Measurements from ENCODE around the gene GPR52. TPM values are rescaled to one million over a fixed set of nuclear protein-coding genes. Genes with fewer than 3 reads are reported as not detected.
"Not testable (repeated sequence)": the region's sequence is repeated elsewhere in the genome, so short reads cannot be mapped to it uniquely, and the experiment has no call there.

Gene GPR52, protein sequence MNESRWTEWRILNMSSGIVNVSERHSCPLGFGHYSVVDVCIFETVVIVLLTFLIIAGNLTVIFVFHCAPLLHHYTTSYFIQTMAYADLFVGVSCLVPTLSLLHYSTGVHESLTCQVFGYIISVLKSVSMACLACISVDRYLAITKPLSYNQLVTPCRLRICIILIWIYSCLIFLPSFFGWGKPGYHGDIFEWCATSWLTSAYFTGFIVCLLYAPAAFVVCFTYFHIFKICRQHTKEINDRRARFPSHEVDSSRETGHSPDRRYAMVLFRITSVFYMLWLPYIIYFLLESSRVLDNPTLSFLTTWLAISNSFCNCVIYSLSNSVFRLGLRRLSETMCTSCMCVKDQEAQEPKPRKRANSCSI
- polyA plus RNA-seq = not detected

- peak within 1 kb of the TSS in 1 of 6 donors; percentile 65 for H3K27ac Mint-ChIP-seq
Observed at GRCh38 chr1:174447866-174448530, at the start of gene GPR52. GPR52 (plus strand) TSS chr1:174447964; CDS start chr1:174448112, 148 bp downstream.

GRCh38 chr1:174398246-174398645, 49.5 kb upstream of the GPR52 start:
- peaks cover 13 to 31% of the 10 kb centered on the region in 2 donors for H3K4me1 Mint-ChIP-seq
- no peak overlapping the region for H3K27ac Mint-ChIP-seq
- H3K27me3 Mint-ChIP-seq (ENCODE audit: low read depth in 3 of 3) = peaks cover 0 to 2% (median 0%) of the 10 kb centered on the region in 3 donors
- no peak overlapping the region for H3K4me3 Mint-ChIP-seq
- no peak for DNase-seq
- peaks cover 21 to 28% (median 22%) of the 10 kb centered on the region in 3 donors for H3K36me3 Mint-ChIP-seq
- H3K9me3 Mint-ChIP-seq = no peaks in the 10 kb centered on the region

More at GRCh38 chr1:174447866-174448530, at the start of gene GPR52:
- no peaks in the 10 kb centered on the region for H3K27me3 Mint-ChIP-seq (ENCODE audit: low read depth in 3 of 3)
- H3K36me3 Mint-ChIP-seq = no peaks in the 10 kb centered on the region
- H3K4me1 Mint-ChIP-seq = peaks cover 5 to 24% of the 10 kb centered on the region in 2 donors
- no peaks in the 10 kb centered on the region for H3K9me3 Mint-ChIP-seq
- no peak for DNase-seq
- H3K4me3 Mint-ChIP-seq = no peak within 1 kb of the TSS

- no peak overlapping the region for H3K4me3 Mint-ChIP-seq
- H3K27me3 Mint-ChIP-seq (ENCODE audit: low read depth in 3 of 3) = peaks cover 0 to 2% (median 0%) of the 10 kb centered on the region in 3 donors
- H3K4me1 Mint-ChIP-seq = peaks cover 13 to 31% of the 10 kb centered on the region in 2 donors
- H3K36me3 Mint-ChIP-seq = peaks cover 15 to 23% (median 18%) of the 10 kb centered on the region in 3 donors
- H3K9me3 Mint-ChIP-seq = no peaks in the 10 kb centered on the region
- DNase-seq = no peak
- H3K27ac Mint-ChIP-seq = peak overlapping the region in 1 of 6 donors; percentile 45
Observed at GRCh38 chr1:174399211-174399610, 48.6 kb upstream of the GPR52 start.

- Mint-ChIP-seq H3K27ac (no peak overlapping the region), H3K36me3 (peaks cover 11 to 23% (median 18%) of the 10 kb centered on the region in 3 donors), H3K27me3 (ENCODE audit: low read depth in 3 of 3) (peaks cover 0 to 2% (median 0%) of the 10 kb centered on the region in 3 donors), H3K9me3 (no peaks in the 10 kb centered on the region), H3K4me1 (peaks cover 13 to 37% of the 10 kb centered on the region in 2 donors), H3K4me3 (no peak overlapping the region)
- no peak for DNase-seq
Observed at GRCh38 chr1:174401075-174401474, 46.7 kb upstream of the GPR52 start.

GRCh38 chr1:174405219-174405618, 42.5 kb upstream of the GPR52 start:
- Mint-ChIP-seq H3K36me3 (peaks cover 5 to 14% (median 7%) of the 10 kb centered on the region in 3 donors), H3K27ac (no peak overlapping the region), H3K4me1 (peaks cover 4 to 37% of the 10 kb centered on the region in 2 donors), H3K4me3 (no peak overlapping the region), H3K27me3 (ENCODE audit: low read depth in 3 of 3) (peaks cover 0 to 2% (median 0%) of the 10 kb centered on the region in 3 donors), H3K9me3 (peaks cover 0 to 2% (median 0%) of the 10 kb centered on the region in 6 donors)
- no peak for DNase-seq

- Mint-ChIP-seq H3K9me3 (peaks cover 0 to 2% (median 0%) of the 10 kb centered on the region in 6 donors), H3K36me3 (peaks cover 0 to 6% (median 0%) of the 10 kb centered on the region in 3 donors), H3K4me3 (no peak overlapping the region), H3K27me3 (ENCODE audit: low read depth in 3 of 3) (no peaks in the 10 kb centered on the region), H3K4me1 (peaks cover 7 to 39% of the 10 kb centered on the region in 2 donors), H3K27ac (no peak overlapping the region)
- no peak for DNase-seq
Observed at GRCh38 chr1:174406421-174406820, 41.3 kb upstream of the GPR52 start.

GRCh38 chr1:174407665-174408064, 40.1 kb upstream of the GPR52 start:
- Mint-ChIP-seq H3K4me3 (no peak overlapping the region), H3K27me3 (ENCODE audit: low read depth in 3 of 3) (no peaks in the 10 kb centered on the region), H3K4me1 (peaks cover 15 to 51% of the 10 kb centered on the region in 2 donors), H3K9me3 (peaks cover 0 to 2% (median 0%) of the 10 kb centered on the region in 6 donors), H3K27ac (no peak overlapping the region), H3K36me3 (peaks cover 0 to 4% (median 0%) of the 10 kb centered on the region in 3 donors)
- no peak for DNase-seq

DNA sequence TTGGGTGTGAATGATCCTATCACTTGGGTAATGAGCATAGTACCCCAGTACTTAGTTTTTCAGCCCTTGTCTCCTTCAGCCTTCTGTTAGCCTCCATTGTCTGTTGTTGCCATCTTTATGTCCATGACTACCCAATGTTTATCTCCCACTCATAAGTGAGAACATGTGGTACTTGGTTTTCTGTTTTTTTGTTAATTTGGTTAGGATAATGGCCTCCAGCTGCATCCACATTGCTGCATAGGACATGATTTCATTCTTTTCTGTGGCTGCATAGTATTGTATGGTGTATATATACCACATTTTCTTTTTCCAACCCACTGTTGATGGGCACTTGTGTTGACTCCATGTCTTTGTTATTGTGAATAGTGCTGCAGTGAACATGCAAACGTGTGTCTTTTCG, 39.6 kb upstream of the GPR52 start:
- peaks cover 15 to 56% of the 10 kb centered on the region in 2 donors for H3K4me1 Mint-ChIP-seq
- no peak overlapping the region for H3K4me3 Mint-ChIP-seq
- no peaks in the 10 kb centered on the region for H3K27me3 Mint-ChIP-seq (ENCODE audit: low read depth in 3 of 3)
- peak overlapping the region in 1 of 6 donors; percentile 60 for H3K27ac Mint-ChIP-seq
- peaks cover 0 to 2% (median 0%) of the 10 kb centered on the region in 6 donors for H3K9me3 Mint-ChIP-seq
- DNase-seq = no peak
- peaks cover 0 to 4% (median 0%) of the 10 kb centered on the region in 3 donors for H3K36me3 Mint-ChIP-seq

GRCh38 chr1:174409801-174410200, 38.0 kb upstream of the GPR52 start:
- Mint-ChIP-seq H3K4me1 (peaks cover 26 to 73% of the 10 kb centered on the region in 2 donors), H3K27ac (peak overlapping the region in 1 of 6 donors; percentile 21)
- not testable (repeated sequence) for H3K4me3 Mint-ChIP-seq; DNase-seq; H3K36me3 Mint-ChIP-seq; H3K27me3 Mint-ChIP-seq (ENCODE audit: low read depth in 3 of 3); H3K9me3 Mint-ChIP-seq

- no peak for DNase-seq
- H3K27ac Mint-ChIP-seq = peak overlapping the region in 3 of 6 donors; percentile 34 to 77 (median 43)
- H3K4me3 Mint-ChIP-seq = peak overlapping the region in 3 of 5 donors; percentile 53 to 59 (median 54)
- H3K36me3 Mint-ChIP-seq = peaks cover 0 to 4% (median 0%) of the 10 kb centered on the region in 3 donors
- H3K9me3 Mint-ChIP-seq = peaks cover 0 to 2% (median 0%) of the 10 kb centered on the region in 6 donors
- H3K4me1 Mint-ChIP-seq = peaks cover 25 to 64% of the 10 kb centered on the region in 2 donors
- H3K27me3 Mint-ChIP-seq (ENCODE audit: low read depth in 3 of 3) = no peaks in the 10 kb centered on the region
Observed at GRCh38 chr1:174413632-174414031, 34.1 kb upstream of the GPR52 start.

GRCh38 chr1:174414203-174414602, 33.6 kb upstream of the GPR52 start:
- H3K27me3 Mint-ChIP-seq (ENCODE audit: low read depth in 3 of 3) = no peaks in the 10 kb centered on the region
- H3K9me3 Mint-ChIP-seq = peaks cover 0 to 2% (median 0%) of the 10 kb centered on the region in 6 donors
- peak in 2 of 3 donors; percentile 2 to 8 for DNase-seq
- H3K4me1 Mint-ChIP-seq = peaks cover 25 to 60% of the 10 kb centered on the region in 2 donors
- peak overlapping the region in 5 of 6 donors; percentile 20 to 86 (median 51) for H3K27ac Mint-ChIP-seq
- peaks cover 0 to 4% (median 0%) of the 10 kb centered on the region in 3 donors for H3K36me3 Mint-ChIP-seq
- peak overlapping the region; percentile 74 to 83 (median 77) for H3K4me3 Mint-ChIP-seq

DNA sequence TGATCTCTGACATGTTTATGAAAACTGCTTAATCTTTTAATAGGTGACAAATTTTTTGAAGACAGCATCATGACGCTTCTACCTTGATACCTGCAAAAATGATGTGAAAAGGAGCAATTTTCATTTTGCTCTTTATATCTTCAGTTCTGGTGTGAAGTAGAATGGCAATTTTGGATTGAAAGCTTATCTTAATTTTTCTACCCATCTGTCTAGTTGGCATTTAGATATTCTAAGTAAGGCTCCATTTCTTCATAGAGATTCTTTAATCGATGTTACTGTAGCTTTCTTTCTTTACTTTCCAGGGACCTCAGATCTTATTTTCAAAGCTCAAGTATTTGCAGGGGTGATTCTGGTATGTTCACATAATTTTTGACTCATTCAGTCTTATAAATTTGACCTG, 32.3 kb upstream of the GPR52 start:
- DNase-seq = no peak
- Mint-ChIP-seq H3K9me3 (no peaks in the 10 kb centered on the region), H3K27ac (peak overlapping the region in 2 of 6 donors; percentile 62 to 83), H3K4me1 (peaks cover 25 to 64% of the 10 kb centered on the region in 2 donors), H3K36me3 (no peaks in the 10 kb centered on the region), H3K27me3 (ENCODE audit: low read depth in 3 of 3) (no peaks in the 10 kb centered on the region), H3K4me3 (peak overlapping the region in 1 of 5 donors; percentile 6)

DNA sequence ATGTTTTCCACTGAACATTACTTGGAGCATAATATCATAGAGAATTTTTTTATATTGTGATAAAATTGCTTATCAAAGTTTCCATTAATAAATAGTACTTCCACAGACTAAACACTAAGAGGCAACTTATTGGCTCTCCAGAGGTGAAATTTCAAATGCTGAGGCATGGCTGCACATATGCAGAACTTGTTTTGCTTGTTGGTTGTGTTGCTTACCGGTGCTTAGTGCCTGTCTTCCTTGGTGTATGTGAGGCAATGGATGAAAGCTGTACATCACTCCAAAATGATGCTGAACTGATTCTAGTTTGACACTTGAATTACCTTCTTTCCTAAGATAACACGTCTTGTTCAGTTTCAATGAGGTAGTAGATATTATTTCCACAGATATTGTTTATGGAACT, 29.8 kb upstream of the GPR52 start:
- no peaks in the 10 kb centered on the region for H3K27me3 Mint-ChIP-seq (ENCODE audit: low read depth in 3 of 3)
- H3K4me3 Mint-ChIP-seq = no peak overlapping the region
- H3K27ac Mint-ChIP-seq = no peak overlapping the region
- no peak for DNase-seq
- H3K4me1 Mint-ChIP-seq = peaks cover 13 to 40% of the 10 kb centered on the region in 2 donors
- H3K36me3 Mint-ChIP-seq = peaks cover 0 to 5% (median 0%) of the 10 kb centered on the region in 3 donors
- no peaks in the 10 kb centered on the region for H3K9me3 Mint-ChIP-seq

- H3K36me3 Mint-ChIP-seq = peaks cover 0 to 5% (median 0%) of the 10 kb centered on the region in 3 donors
- no peaks in the 10 kb centered on the region for H3K27me3 Mint-ChIP-seq (ENCODE audit: low read depth in 3 of 3)
- H3K4me1 Mint-ChIP-seq = peaks cover 13 to 36% of the 10 kb centered on the region in 2 donors
- H3K4me3 Mint-ChIP-seq = no peak overlapping the region
- no peaks in the 10 kb centered on the region for H3K9me3 Mint-ChIP-seq
- no peak for DNase-seq
- H3K27ac Mint-ChIP-seq = no peak overlapping the region
Observed at GRCh38 chr1:174425121-174425520, 22.6 kb upstream of the GPR52 start.
